H54 (cell line): ENCODE data around the gene CCT8.
A peak's percentile ranks its signal among the peaks of the same experiment; 100 is the strongest.
"Not testable (repeated sequence)": the region's sequence is repeated elsewhere in the genome, so short reads cannot be mapped to it uniquely, and the experiment has no call there.

Experiments used
- DNase-seq: peaks from one replicate; pipeline ENCODE4 v3.0.0; 2011; ENCODE audit warnings: low spot score, mixed read lengths; ENCODE audit not compliant: insufficient read length
- FAIRE-seq: peaks from 3 replicates; lab custom pipeline; 2011; peaks lifted over from hg19 to GRCh38; lab: Jason Lieb, UNC
- POLR2A ChIP-seq: IDR thresholded peaks from 2 replicates; pipeline ENCODE4 v1.6.1; 2011; ENCODE audit warnings: low read depth, mild to moderate bottlenecking, low read length

CCT8 gene

DNA sequence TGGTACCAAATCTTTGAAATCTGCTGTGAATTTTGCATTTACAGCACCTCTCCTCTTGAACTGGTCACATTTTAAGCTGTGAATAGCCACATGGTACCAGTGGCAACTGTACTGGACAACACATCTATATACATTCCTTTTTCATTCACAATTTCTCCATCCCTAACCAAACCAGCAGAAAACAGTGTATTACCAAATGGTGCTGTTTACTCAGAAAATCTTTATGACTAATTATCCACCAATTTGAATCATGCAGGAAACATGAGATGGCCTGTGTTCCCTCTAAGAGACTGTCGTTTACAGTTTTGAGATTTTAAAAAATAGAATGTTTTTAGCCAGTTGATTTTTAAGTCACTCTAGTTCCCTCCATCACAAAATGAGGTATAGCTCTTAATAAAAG lies 17.6 kb upstream of the CCT8 start:
- no peak for TF ChIP-seq POLR2A
- DNase-seq (peak; percentile 62), FAIRE-seq (peak; percentile 58)

DNA sequence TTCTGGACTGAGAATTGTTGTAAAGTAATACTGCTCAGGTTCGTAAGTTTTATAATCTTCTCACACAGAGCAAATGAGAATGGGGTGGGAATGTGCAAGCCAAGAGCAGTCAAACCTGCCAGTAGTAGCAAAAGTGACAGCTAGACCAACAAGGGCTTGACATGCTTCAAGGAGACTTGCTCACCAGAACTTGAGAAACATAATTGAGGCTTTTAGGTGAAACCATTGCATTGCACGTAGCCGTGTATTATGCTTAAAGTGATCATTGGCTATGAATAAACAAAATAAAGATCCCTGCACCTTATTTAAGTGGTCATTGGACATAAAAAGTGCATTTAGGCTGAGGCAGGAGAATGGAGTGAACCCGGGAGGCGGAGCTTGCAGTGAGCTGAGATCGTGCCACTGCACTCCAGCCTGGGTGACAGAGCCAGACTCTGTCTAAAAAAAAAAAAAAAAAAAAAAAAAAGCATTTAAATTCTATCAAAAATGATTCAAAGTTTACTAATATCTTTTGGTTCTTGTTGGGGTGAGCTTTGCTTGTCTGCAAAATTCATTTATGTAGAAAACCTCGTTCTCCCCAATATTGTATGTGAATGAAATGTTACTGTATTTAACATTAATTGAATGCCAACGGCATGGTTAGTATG lies 11.8 kb upstream of the CCT8 start:
- DNase-seq (no peak), FAIRE-seq (no peak)

DNA sequence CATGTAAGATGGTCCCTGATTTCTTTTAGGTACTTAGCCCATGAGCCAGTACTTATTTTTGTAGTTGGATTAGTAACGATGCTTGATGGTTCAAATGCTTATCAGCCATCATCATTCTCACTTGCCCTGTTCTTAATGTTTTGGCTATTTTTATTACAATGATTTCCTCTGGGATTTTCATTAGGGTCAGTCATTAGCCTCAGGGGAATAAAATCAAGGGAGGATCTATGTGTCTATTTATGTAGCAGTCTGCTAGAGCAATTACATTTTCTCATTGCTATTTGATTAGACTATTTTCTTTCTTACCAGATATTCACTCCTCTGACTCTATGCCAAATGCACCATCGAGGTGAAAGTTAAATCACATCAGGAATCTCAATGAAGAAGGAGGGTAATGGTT lies 10.9 kb upstream of the CCT8 start:
- DNase-seq (no peak), FAIRE-seq (no peak)
- TF ChIP-seq POLR2A: no peak

More for the DNA sequence above, 11.8 kb upstream of the CCT8 start:
- TF ChIP-seq POLR2A: no peak

DNA sequence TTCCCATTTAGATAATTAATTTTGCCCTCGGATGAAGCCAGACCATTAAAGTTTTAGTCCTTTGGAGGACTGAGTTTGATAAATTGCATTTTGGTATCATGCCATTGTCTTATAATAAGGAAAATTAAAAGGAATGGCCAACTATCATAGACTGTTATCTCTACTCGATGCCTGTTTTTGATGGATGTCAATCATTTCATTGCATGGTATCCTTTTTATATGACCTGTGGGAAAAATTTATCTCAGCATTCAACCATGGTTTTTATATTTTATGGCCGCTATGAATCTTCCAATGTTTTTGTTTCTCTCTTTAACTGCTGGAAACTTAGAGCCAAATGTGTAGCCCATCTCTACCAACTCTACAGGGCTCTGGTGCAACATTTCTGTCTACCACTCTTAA lies 9.9 kb upstream of the CCT8 start:
- DNase-seq (no peak), FAIRE-seq (no peak)
- no peak for TF ChIP-seq POLR2A

DNA sequence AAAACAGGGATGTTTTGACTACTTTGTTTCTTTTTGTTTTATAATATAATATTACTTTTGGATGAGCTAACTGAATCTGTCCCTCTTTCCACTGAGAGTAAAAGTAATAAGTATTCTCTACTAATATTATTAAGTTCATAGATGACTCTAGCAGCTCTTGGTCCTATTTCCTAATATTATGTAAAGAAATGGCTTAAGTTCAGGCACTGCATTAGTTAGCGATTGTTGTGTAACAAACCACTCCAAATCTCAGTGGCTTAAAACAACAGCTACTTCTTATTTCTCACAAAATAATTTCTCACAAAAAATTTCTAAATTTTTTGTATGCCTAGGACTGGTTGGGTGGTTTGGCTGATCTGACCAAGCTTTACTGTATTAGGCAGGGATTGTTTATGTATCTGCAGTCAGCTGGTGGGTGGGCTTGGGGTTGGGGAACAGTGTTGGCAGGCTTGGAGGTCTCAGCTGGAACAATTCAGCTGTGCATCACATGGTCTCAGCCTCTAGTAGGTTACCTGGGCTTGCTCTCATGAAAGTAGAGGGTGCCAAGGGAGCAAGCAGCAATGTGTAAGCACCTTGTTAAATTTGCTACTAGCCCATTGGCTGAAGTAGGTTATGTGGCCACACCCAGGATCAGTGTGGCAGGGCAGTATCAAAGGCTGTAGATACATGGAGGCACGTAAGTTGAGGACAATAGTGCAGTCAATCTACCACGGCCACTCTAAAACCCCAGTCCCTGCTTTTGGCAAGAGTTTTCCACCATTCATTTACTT lies 8.8 kb upstream of the CCT8 start:
- no peak for FAIRE-seq
- no peak for TF ChIP-seq POLR2A
- no peak for DNase-seq

DNA sequence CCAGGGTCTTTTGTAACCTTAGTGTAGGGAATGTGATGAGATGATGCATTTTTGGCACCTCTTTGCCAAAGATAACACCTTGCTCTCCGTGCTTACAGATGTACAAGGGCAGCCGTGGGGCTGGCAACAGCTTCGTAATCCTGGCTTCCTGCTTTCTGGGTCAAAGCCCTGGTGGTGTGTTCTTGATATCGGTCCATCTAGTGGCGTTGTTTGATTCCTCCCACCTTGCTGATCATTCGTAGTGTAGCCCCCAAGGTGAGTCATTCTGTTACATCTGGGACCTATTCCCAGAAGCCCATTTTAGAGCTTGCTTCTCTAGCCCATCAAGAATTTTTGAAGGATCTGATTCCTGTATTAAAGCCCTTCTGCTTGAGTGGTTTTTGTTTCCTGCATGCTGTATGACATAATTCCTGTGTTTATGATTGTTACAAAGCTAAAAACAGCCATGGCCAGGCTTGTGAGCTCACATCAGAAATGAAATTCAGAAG lies 7.0 kb upstream of the CCT8 start:
- FAIRE-seq (no peak), DNase-seq (no peak)
- no peak for TF ChIP-seq POLR2A

DNA sequence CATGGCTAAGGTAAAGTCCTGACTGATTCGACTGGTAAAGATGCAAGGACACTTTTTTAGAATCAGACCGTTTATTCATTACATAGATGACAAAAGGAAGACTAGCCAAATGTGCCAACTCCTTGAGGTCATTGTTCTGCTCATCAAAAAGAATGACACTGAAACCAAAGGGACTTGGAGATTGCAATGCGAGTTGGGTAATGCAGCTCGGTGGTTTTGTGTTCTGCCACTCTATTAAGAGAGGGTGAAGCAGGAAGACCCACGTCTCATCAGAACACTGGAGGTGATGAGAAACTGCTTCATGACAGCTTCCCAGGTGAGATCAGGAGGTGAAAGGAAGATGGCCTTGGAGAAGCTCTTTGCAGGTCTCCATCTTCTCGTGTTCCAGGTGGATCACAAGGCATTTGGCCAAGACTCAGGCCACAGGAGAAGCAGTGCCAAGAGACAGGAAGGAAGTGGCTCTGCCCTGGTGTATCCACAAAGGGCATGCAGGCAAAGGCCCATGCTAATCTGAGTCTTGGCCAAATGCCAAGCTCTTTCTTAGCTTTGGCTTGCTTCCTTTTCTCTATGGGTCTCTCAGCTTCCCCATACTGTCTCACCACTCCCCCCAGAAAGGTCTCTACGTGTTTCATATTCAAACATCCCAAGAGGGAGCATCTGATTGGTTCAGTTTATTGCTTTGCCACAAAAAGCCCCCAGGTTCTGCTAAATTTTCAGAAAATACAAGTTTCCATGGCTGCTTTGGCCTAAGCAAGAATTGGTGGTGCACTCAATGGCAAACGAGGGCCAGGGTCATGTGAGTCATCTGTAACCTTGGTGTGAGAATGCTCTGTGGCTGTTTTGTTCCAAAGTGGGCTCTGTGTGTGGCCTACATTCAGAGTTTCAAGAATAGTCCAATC lies 5.7 kb upstream of the CCT8 start:
- no peak for DNase-seq
- no peak for FAIRE-seq

DNA sequence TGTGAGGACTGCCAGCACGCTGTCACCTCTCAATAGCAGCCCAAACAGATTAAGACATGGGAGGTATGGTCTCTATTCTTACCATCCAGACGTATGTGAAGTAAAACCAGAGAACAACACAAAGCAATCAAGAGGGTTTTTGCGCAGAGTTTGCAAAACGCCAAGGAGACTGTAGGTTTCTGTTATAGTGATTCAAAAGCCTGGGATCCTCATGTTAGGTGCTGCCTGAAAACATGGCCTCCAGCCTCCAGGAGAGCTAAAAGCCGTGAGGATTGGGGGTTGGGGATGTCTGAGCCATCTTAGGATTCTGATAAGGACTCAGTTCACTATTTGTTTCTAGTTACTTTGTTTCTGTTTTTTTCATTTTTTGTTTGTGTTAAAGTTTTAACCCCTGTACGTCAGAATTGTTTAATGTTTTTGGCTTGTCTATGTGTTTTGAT lies 4.2 kb upstream of the CCT8 start:
- no peak for TF ChIP-seq POLR2A
- no peak for FAIRE-seq
- no peak for DNase-seq

More for the DNA sequence above, 5.7 kb upstream of the CCT8 start:
- TF ChIP-seq POLR2A: no peak

DNA sequence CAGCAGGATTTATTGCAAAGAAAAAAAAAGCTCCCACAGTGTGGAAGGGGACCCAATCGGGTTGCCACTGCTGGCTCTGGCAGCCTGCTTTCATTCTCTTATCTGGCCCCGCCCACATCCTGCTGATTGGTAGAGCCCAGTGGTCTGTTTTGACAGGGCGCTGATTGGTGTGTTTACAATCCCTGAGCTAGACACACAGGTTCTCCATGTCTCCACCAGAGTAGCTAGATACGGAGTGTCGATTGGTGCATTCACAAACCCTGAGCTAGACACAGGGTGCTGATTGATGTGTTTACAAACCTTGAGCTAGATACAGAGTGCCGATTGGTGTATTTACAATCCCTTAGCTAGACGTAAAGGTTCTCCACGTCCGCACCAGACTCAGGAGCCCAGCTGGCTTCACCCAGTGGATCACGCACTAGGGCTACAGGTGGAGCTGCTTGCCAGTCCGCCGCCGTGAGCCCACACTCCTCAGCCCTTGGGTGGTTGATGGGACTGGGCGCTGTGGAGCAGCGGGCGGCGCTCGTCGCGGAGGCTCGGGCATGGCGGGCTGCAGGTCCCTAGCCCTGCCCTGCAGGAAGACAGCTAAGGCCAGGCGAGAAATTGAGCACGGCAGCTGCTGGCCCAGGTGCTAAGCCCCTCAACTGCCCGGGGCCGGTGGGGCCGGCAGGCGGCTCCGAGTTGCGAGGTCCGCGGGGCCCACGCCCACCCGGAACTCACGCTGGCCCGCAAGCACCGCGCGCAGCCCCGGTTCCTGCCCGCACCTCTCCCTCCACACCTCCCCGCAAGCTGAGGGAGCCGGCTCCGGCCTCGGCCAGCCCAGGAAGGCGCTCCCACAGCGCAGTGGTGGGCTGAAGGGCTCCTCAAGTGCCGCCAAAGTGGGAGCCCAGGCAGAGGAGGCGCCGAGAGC lies 3.5 kb upstream of the CCT8 start:
- DNase-seq, FAIRE-seq: not testable (repeated sequence)

DNA sequence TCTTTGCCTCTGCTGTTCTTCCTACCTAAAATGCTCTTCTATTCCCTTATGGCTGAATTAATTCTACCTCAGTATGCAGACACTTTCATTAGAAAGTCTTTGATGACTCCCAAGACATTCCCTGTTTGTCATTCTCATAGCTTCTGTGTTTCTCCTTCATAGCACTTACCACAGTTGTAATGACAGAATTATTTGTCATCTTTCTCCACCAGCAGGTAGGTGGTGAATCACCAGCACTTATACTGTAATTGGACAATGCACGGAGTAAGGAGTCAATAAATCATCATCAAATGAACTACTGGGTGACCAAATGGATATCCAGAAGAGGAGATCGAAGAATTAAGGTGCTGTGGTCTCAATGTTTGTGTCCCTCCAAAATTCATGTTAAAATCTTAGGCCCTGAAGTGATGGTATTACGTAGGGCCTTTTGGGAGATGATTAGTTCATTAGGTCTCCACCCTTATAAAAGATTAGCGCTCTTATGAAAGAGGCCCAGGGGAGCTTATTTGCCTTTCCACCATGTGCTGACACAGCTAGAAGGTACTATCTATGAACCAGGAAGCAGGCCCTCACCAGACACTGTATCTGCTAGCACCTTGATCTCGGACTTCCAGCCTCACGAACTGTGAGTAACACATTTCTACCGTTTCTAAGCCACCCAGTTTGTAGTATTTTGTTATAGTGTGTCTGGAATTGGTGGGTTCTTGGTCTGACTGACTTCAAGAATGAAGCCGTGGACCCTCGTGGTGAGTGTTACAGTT lies 2.4 kb upstream of the CCT8 start:
- DNase-seq: peak; percentile 18

DNA sequence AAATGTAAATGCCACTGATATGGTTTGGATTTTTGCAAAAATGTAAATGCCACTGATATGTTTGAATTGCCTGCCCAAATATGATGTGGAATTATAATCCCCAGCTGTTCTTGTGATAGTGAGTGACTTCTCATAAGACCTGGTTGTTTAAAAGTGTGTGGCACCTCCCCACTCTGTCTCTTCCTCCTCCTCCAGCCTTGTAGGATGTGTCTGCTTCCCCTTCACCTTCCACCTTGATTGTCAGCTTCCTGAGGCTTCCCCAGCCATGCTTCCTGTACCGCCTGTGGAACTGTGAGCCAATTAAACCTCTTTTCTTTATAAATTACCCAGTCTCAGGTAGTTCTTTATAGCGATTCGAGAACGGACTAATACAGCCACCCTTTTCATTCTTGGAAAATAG lies 1.3 kb upstream of the CCT8 start:
- FAIRE-seq: no peak
- no peak for DNase-seq
- TF ChIP-seq POLR2A: no peak

More for the DNA sequence above, 2.4 kb upstream of the CCT8 start:
- no peak for FAIRE-seq
- TF ChIP-seq POLR2A: no peak

DNA sequence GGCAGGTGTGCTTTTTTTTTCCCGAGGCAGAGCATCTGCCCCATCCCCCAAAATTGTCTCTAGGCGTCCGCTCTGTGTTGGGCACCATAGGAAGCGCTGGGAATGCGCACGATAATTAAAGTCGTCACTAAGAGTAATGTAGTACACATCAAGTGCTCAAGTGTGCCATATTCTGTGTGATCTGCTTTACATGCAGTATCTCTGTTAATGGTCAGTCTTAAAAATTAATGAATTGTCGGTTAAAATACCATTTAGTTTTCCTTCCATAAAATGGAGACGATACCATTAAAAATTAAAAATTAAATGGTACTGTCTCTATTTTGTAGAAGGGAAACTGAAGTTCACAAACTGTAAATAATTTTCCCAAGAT lies 544 bp upstream of the CCT8 start:
- no peak for FAIRE-seq
- no peak for TF ChIP-seq POLR2A
- DNase-seq: peak; percentile 15
